ENCODE results near the gene IRX6. TPM values are rescaled to one million over a fixed set of nuclear protein-coding genes. Genes with fewer than 3 reads are reported as not detected.

The IRX6 gene
- total and polyA plus RNA-seq, 2 donors, result 1.1 to 2.8 TPM

DNA sequence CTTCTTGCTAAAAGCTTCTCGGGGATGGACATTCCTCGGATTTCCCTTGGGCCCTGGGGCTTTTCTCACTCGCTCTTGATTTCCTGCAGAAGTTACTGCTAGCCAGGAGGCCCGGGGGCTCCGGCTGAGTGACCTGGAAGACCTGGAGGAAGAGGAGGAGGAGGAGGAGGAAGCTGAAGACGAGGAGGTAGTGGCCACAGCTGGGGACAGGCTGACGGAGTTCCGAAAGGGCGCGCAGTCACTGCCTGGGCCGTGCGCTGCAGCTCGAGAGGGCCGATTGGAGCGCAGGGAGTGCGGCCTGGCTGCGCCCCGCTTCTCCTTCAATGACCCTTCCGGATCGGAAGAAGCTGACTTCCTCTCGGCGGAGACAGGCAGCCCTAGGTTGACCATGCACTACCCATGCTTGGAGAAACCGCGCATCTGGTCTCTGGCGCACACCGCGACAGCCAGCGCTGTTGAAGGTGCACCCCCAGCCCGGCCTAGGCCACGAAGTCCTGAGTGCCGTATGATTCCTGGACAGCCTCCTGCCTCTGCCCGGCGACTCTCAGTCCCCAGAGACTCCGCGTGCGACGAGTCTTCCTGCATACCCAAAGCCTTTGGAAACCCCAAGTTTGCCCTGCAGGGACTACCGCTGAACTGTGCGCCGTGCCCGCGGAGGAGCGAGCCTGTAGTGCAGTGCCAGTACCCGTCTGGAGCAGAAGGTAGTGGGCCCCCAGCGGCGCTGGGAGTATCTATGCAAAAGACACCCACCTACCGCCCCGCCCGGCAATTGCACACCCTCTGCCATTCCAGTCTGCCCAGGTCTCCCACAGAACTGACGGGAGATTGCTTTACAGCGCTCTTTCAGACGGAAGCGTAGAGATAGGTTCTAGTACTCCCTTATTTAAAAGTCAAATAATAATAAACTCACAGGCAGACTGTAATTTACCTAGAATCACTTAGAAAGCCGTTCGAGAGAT, 4.9 kb downstream of the IRX6 start:
- Histone ChIP-seq H3K4me1 (ENCODE audit: control insufficient read depth in 2 of 2, insufficient read depth in 2 of 2, low read length in 2 of 2) (no peaks in the 10 kb centered on the region), H3K27me3 (ENCODE audit: control insufficient read depth in 2 of 2, insufficient read depth in 1 of 2, low read length in 1 of 2) (peaks cover 61 to 87% of the 10 kb centered on the region in 2 donors), H3K36me3 (ENCODE audit: control insufficient read depth in 2 of 2, insufficient read depth in 2 of 2, low read length in 1 of 2) (no peaks in the 10 kb centered on the region), H3K9me3 (ENCODE audit: control insufficient read depth in 2 of 2, insufficient read depth in 1 of 2, low read length in 1 of 2) (no peaks in the 10 kb centered on the region), H3K27ac (ENCODE audit: low read depth in 1 of 2, low read length in 1 of 2) (no peak overlapping the region), H3K4me3 (ENCODE audit: low read length in 2 of 2) (no peak overlapping the region)
- no peak for DNase-seq (ENCODE audit: low read depth in 6 of 9, low spot score in 9 of 9)
- 17% methylated on average over 55 of the region's 55 CpGs for WGBS

DNA sequence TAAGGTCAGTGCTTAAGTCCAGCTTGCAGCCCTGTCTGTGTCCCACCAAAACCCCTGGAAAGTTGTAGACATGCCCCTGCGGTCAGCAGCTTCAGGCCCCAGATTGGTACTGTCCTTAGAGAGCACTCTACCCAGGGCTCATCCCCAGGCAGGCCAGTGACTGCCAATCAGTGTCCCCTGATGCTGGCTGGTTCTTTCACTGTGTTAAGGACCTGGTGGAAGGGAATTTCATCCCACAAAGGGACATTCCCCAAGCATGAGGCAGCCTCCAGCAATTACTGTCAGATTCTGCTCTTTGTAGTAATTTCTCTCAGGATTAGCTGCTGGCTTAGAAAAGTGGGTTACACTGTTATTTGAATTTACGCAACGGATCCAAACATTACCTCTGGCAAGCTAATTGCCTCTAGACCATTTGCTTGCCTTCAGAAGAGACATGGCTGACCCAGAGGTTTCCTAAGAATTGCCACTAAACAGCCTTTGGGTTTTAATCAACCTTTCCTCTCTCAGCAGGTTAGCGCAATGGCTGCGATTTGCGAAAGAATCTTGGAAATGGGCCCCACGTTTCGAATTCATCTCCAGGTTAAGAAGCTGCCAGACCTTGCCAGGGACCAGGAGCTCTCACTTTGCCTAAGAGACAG, 5.9 kb downstream of the IRX6 start:
- Histone ChIP-seq H3K27me3 (ENCODE audit: control insufficient read depth in 2 of 2, insufficient read depth in 1 of 2, low read length in 1 of 2) (peaks cover 55 to 76% of the 10 kb centered on the region in 2 donors), H3K27ac (ENCODE audit: low read depth in 1 of 2, low read length in 1 of 2) (no peak overlapping the region), H3K36me3 (ENCODE audit: control insufficient read depth in 2 of 2, insufficient read depth in 2 of 2, low read length in 1 of 2) (no peaks in the 10 kb centered on the region), H3K9me3 (ENCODE audit: control insufficient read depth in 2 of 2, insufficient read depth in 1 of 2, low read length in 1 of 2) (no peaks in the 10 kb centered on the region), H3K4me1 (ENCODE audit: control insufficient read depth in 2 of 2, insufficient read depth in 2 of 2, low read length in 2 of 2) (no peaks in the 10 kb centered on the region), H3K4me3 (ENCODE audit: low read length in 2 of 2) (no peak overlapping the region)
- 35% methylated on average over 8 of the region's 8 CpGs for WGBS
- no peak for DNase-seq (ENCODE audit: low read depth in 6 of 9, low spot score in 9 of 9)

DNA sequence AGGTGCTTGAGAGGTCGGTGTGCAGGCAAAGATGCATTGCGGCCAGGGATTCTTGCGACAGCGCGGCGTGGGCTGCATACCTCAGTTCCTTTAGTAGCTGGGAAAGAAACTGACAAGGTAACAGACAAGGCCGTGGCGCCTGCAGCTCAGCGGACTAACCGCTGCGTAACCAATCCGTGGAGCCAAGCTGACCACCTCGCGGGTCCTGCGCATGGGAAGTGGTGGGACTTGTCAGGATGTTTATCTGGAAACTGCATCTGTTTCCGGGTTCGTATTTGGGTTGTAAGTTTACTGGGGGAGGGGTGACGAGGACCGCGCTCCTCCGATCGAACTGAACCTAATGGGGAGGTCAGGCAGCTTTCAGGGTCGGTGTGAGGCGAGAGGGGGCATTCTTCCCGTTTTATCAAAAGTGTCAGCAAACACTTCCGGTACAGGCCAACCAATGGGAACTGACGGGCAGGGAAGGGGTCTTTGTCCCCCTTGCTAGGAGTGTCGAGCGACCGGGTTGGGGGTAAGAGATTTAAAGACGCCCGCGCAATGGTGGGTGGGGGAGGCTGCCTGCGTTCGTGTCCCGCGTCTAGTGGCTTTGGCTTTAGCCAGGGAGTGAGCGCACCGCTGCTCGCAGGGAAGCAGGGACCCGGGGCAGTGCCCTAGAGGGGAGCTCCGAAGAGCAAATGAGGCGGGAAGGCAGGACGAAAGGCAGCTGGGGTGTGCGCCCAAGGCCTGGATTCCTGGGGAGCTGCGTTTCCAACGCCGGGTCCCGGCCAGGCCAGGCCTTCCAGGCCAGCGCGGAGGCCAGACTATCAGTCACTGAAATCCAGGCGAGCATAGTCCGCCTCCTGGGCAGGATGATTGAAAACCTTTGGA, 7.0 kb downstream of the IRX6 start:
- Histone ChIP-seq H3K4me1 (ENCODE audit: control insufficient read depth in 2 of 2, insufficient read depth in 2 of 2, low read length in 2 of 2) (no peaks in the 10 kb centered on the region), H3K27me3 (ENCODE audit: control insufficient read depth in 2 of 2, insufficient read depth in 1 of 2, low read length in 1 of 2) (peaks cover 52 to 67% of the 10 kb centered on the region in 2 donors), H3K27ac (ENCODE audit: low read depth in 1 of 2, low read length in 1 of 2) (no peak overlapping the region), H3K4me3 (ENCODE audit: low read length in 2 of 2) (no peak overlapping the region), H3K36me3 (ENCODE audit: control insufficient read depth in 2 of 2, insufficient read depth in 2 of 2, low read length in 1 of 2) (no peaks in the 10 kb centered on the region), H3K9me3 (ENCODE audit: control insufficient read depth in 2 of 2, insufficient read depth in 1 of 2, low read length in 1 of 2) (no peaks in the 10 kb centered on the region)
- no peak for DNase-seq (ENCODE audit: low read depth in 6 of 9, low spot score in 9 of 9)
- WGBS, result 7% methylated on average over 53 of the region's 53 CpGs

DNA sequence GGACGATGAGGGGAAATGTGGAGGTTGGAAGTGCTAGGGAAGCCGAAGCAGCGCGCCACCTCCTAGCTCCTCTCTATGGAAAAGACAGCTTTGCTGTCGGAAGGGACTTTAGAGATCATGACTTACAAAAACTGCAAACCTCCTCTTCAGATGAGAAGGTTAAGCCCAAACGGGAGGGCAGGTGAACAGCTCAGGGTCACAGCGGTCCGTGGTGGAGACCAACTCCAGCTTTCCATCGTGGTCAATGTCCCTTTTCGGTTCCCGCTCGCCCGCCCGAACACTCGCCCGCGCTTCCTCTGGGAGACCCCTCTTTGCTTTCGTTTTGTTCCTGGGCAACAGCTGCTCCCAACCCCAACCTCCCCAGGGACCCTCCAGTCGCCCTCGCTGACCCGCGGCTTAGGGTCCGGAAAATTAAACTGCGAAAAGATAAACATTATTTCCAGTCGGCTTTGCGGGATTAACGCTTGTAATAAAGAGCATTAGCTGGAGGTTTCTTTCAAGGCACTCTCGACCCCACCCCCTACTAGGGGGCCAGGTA, 7.7 kb downstream of the IRX6 start:
- Histone ChIP-seq H3K4me1 (ENCODE audit: control insufficient read depth in 2 of 2, insufficient read depth in 2 of 2, low read length in 2 of 2) (no peaks in the 10 kb centered on the region), H3K27ac (ENCODE audit: low read depth in 1 of 2, low read length in 1 of 2) (no peak overlapping the region), H3K27me3 (ENCODE audit: control insufficient read depth in 2 of 2, insufficient read depth in 1 of 2, low read length in 1 of 2) (peaks cover 50 to 63% of the 10 kb centered on the region in 2 donors), H3K36me3 (ENCODE audit: control insufficient read depth in 2 of 2, insufficient read depth in 2 of 2, low read length in 1 of 2) (no peaks in the 10 kb centered on the region), H3K9me3 (ENCODE audit: control insufficient read depth in 2 of 2, insufficient read depth in 1 of 2, low read length in 1 of 2) (no peaks in the 10 kb centered on the region), H3K4me3 (ENCODE audit: low read length in 2 of 2) (no peak overlapping the region)
- WGBS, result 10% methylated on average over 28 of the region's 28 CpGs
- DNase-seq (ENCODE audit: low read depth in 6 of 9, low spot score in 9 of 9), result no peak

DNA sequence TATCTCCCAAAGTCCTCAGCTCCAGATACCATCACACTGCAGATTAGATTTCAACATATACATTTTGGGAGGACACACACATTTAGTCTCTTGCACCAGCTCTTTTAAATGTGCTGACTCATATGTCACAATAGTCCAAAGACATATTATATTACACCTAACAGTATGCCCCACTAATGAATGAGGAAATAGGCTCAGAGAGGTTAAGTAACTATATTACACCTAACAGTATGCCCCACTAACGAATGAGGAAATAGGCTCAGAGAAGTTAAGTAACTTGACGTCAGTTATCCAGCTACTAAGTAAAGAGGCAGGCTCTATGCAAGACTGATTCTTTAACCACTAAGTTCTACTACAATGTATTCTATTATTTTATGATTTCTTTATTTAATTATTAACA, 9.7 kb downstream of the IRX6 start:
- no peaks in the 10 kb centered on the region for H3K4me1 ChIP-seq (ENCODE audit: control insufficient read depth in 2 of 2, insufficient read depth in 2 of 2, low read length in 2 of 2)
- H3K27me3 ChIP-seq (ENCODE audit: control insufficient read depth in 2 of 2, insufficient read depth in 1 of 2, low read length in 1 of 2), result peaks cover 39 to 45% of the 10 kb centered on the region in 2 donors
- H3K4me3 ChIP-seq (ENCODE audit: low read length in 2 of 2), result no peak overlapping the region
- 65% methylated on average over 2 of the region's 2 CpGs for WGBS
- no peaks in the 10 kb centered on the region for H3K9me3 ChIP-seq (ENCODE audit: control insufficient read depth in 2 of 2, insufficient read depth in 1 of 2, low read length in 1 of 2)
- no peak for DNase-seq (ENCODE audit: low read depth in 6 of 9, low spot score in 9 of 9)
- no peak overlapping the region for H3K27ac ChIP-seq (ENCODE audit: low read depth in 1 of 2, low read length in 1 of 2)
- no peaks in the 10 kb centered on the region for H3K36me3 ChIP-seq (ENCODE audit: control insufficient read depth in 2 of 2, insufficient read depth in 2 of 2, low read length in 1 of 2)

DNA sequence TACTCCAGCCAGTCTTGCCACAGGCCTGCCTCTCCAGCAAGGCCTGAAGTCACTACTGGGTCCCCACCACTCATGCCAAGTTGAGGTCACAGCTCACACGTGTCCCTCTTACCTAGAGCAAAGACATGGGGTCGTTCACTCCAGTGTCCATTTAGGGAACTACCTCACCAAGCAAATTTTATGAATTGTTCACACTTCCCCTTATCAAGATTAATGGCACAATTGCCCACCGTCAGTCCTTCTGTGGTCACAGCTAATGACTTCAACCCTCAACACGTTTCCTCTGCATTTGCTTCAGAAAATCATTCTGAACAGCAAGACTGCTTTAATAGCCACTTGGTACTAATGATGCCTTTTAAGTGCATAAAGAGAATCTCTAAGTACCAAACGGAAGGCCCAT, 14.6 kb downstream of the IRX6 start:
- no peak for DNase-seq (ENCODE audit: low read depth in 6 of 9, low spot score in 9 of 9)
- H3K27ac ChIP-seq (ENCODE audit: low read depth in 1 of 2, low read length in 1 of 2), result no peak overlapping the region
- WGBS, result 17% methylated on average over 5 of the region's 5 CpGs
- H3K27me3 ChIP-seq (ENCODE audit: control insufficient read depth in 2 of 2, insufficient read depth in 1 of 2, low read length in 1 of 2), result no peaks in the 10 kb centered on the region
- H3K36me3 ChIP-seq (ENCODE audit: control insufficient read depth in 2 of 2, insufficient read depth in 2 of 2, low read length in 1 of 2), result no peaks in the 10 kb centered on the region
- no peak overlapping the region for H3K4me3 ChIP-seq (ENCODE audit: low read length in 2 of 2)
- H3K4me1 ChIP-seq (ENCODE audit: control insufficient read depth in 2 of 2, insufficient read depth in 2 of 2, low read length in 2 of 2), result no peaks in the 10 kb centered on the region
- no peaks in the 10 kb centered on the region for H3K9me3 ChIP-seq (ENCODE audit: control insufficient read depth in 2 of 2, insufficient read depth in 1 of 2, low read length in 1 of 2)

DNA sequence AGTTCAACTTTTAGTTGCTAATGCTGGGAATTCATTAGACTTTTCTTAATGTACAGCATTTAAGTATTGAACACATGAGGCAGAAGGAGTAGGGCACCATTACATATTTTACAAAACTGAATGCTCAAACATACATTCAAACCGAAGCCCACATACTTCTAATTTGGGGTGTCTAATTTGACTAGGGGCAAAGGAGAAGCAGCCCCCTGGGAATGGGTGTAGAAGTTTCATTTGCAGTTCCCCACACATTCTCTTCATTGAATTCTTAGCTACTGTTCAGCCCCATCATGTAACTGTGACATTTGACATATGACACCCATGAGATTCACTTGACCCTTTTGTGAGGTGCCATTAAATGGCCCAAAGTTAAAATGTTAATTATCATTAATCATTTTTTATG, 16.4 kb downstream of the IRX6 start:
- Histone ChIP-seq H3K9me3 (ENCODE audit: control insufficient read depth in 2 of 2, insufficient read depth in 1 of 2, low read length in 1 of 2) (no peaks in the 10 kb centered on the region), H3K36me3 (ENCODE audit: control insufficient read depth in 2 of 2, insufficient read depth in 2 of 2, low read length in 1 of 2) (no peaks in the 10 kb centered on the region), H3K4me1 (ENCODE audit: control insufficient read depth in 2 of 2, insufficient read depth in 2 of 2, low read length in 2 of 2) (no peaks in the 10 kb centered on the region), H3K27ac (ENCODE audit: low read depth in 1 of 2, low read length in 1 of 2) (no peak overlapping the region), H3K27me3 (ENCODE audit: control insufficient read depth in 2 of 2, insufficient read depth in 1 of 2, low read length in 1 of 2) (no peaks in the 10 kb centered on the region), H3K4me3 (ENCODE audit: low read length in 2 of 2) (no peak overlapping the region)
- WGBS, result 94% methylated on average over 1 of the region's 1 CpG
- DNase-seq (ENCODE audit: low read depth in 6 of 9, low spot score in 9 of 9), result no peak

DNA sequence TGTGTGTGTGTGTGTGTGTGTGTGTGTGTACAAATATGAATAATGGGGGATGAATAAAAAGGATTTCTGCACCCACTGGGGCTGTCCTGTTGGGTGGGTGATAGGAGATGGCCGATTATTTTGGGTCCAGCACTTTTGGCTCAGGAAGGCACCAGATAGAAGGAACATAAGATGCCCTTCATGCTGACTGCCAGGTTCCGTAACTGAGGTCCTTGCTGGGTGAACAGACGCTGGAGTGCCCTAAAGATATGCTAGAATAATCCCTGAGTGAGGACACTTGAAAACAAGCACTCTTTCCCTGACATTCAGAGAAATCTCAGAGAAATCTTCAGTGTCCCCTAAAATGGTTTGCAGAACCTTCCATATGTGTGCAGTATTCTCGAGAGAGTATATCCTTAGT, 17.7 kb downstream of the IRX6 start:
- no peaks in the 10 kb centered on the region for H3K36me3 ChIP-seq (ENCODE audit: control insufficient read depth in 2 of 2, insufficient read depth in 2 of 2, low read length in 1 of 2)
- H3K4me1 ChIP-seq (ENCODE audit: control insufficient read depth in 2 of 2, insufficient read depth in 2 of 2, low read length in 2 of 2), result no peaks in the 10 kb centered on the region
- 90% methylated on average over 4 of the region's 4 CpGs for WGBS
- no peaks in the 10 kb centered on the region for H3K27me3 ChIP-seq (ENCODE audit: control insufficient read depth in 2 of 2, insufficient read depth in 1 of 2, low read length in 1 of 2)
- no peaks in the 10 kb centered on the region for H3K9me3 ChIP-seq (ENCODE audit: control insufficient read depth in 2 of 2, insufficient read depth in 1 of 2, low read length in 1 of 2)
- no peak overlapping the region for H3K4me3 ChIP-seq (ENCODE audit: low read length in 2 of 2)
- no peak for DNase-seq (ENCODE audit: low read depth in 6 of 9, low spot score in 9 of 9)
- no peak overlapping the region for H3K27ac ChIP-seq (ENCODE audit: low read depth in 1 of 2, low read length in 1 of 2)

All from thymus (tissue), 11 donors.